Ovary (tissue), 3 donors: Measurements from ENCODE around the gene LDLRAD4.

ENCODE experiments used
- POLR2A ChIP-seq: fragments of 450-650 bp; IDR thresholded peaks from one replicate; pipeline ENCODE4 v1.6.1; 2017; ENCODE audit warnings: antibody characterized with exemption, mild to moderate bottlenecking, moderate library complexity
- TF ChIP-seq, protein P1 (sequence below), 3 donors: fragments of 450-650 bp in 2 of 3; fragments of 200-600 bp in 1 of 3; IDR thresholded peaks; one replicate each; pipeline versions ENCODE4 v1.5.1 to v1.8.0; 2016 to 2022; ENCODE audit warnings: antibody characterized with exemption in 3 of 3, mild to moderate bottlenecking in 1 of 3
- donor health status: DM: no; HTN: no; CAD: no.

DNA sequence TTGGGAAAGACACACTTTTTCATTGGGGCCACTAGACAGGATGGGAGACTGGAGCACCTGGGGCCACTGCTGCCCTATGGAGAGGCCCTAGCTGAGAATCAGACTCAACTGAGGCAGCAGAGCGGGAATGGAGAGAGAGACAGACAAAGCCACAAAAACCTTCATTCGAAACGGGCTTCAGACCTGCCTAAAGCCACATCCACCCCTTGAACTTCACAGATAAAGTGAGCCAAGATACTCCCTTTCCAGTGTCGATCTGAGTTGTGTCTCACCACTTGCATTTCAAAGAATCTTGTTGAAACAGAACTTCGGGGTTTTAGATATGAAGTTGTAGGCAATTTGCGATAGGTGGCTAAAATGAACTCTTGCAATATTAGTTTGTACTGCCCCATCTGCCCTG, 11.3 kb upstream of the LDLRAD4 start:
- TF ChIP-seq, protein P1, sequence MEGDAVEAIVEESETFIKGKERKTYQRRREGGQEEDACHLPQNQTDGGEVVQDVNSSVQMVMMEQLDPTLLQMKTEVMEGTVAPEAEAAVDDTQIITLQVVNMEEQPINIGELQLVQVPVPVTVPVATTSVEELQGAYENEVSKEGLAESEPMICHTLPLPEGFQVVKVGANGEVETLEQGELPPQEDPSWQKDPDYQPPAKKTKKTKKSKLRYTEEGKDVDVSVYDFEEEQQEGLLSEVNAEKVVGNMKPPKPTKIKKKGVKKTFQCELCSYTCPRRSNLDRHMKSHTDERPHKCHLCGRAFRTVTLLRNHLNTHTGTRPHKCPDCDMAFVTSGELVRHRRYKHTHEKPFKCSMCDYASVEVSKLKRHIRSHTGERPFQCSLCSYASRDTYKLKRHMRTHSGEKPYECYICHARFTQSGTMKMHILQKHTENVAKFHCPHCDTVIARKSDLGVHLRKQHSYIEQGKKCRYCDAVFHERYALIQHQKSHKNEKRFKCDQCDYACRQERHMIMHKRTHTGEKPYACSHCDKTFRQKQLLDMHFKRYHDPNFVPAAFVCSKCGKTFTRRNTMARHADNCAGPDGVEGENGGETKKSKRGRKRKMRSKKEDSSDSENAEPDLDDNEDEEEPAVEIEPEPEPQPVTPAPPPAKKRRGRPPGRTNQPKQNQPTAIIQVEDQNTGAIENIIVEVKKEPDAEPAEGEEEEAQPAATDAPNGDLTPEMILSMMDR (IDR thresholded peaks at IDR 0.05), result no peak
- no peak for TF ChIP-seq POLR2A
